ENCODE data around the gene LYRM4.

The LYRM4 gene

DNA sequence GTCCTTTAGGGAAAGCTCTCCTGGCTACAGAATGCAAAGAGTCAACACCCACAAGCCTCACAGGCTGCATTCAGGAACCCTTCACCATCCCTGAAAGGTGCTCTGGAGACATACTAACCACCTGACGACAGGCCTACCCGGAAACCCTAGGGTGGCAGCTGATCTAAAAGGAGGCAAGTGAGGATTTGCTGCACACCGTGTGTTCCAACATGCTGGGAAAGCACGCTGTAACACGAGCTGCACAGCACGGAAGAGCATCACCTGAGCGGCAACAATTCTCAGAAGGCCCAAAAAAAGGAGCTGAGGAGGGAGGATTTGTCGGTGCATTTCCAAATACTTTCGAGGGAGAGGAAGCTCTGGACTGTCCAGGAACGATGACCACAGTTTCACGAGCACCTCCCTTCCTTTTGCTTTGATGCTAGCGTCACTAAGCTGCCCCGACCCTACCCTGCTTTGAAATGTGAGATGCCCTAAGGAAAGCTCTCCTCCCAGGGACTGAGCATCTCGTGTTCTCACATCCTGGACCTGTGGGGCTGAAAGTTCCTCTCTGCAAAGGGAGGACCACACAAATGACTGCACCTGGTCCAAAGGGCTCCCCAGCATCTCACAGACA, 88.6 kb downstream of the LYRM4 start:
- DNase-seq, result no peak

DNA sequence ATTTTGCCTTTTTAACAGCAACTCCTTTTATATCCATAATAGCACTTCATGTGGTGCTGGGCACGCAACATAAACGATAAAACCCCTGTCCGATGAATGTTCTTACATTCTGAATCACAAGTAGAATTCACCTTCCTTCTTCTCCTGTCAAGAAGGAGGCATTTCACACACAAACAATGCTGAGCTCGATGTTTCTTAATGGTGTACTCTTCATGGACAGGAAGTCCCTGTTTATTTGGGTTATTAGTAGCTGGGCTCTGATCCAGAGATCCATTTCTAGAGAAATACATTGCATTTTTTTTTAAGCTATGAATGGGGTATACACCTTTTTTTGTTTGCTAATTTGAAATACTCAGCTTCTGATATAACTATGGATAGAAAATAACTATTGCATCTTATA, 93.2 kb downstream of the LYRM4 start:
- no peak for DNase-seq

DNA sequence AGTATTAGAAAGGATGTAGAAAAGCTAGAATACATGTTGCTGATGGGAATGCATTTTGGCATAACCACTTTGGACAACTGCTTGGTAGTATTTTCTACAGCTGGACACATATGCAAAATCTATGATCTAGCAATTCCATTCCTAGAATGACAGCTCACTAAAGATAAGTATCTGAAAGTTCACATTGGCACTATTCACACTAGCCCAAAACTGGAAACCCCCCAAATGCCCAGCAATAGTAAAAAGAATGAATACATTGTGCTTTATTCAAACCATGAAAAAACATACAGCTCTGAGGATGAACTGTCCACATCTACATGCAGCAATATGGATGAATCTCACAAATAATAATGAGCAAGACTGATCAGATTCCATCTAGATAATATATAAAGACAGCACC, 96.7 kb downstream of the LYRM4 start:
- DNase-seq, result no peak

DNA sequence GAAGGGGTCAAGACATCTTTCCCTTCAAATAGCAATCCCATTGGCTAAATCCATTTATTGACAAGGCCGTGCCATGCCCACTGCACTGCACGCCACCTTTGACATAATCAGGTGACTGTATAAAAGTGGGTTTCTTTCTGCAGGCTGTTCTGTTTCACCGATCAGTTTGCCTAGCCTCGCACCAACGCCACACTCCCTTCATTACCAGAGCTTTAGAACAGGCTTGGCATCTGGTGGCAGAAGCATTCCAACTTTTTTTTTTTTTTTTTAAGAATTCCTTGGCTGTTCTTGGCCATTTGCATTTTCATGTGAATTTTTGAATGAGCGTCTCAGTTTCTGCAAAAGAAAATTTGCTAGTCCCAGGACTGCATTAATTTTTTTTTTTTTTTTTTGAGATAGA, 97.5 kb downstream of the LYRM4 start:
- no peak for DNase-seq

DNA sequence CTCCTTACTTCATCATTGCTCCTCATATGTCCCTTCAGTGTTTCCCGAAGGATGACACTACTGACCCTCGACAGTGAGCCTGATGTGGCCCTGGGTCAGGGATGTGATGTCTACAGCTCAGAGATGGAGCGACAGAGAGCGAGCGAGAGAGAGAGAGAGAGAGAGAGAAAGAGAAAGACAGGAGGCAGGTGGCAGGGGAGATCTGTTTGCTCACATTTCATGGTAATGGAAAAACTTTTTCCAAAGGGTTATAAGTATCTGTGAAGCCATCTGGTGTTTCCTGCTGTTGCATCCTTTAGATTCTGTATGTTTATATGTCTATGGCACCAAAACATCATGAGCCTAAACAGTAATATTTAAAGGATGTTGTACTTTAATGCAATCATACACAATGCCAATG, 98.4 kb downstream of the LYRM4 start:
- DNase-seq, result no peak

DNA sequence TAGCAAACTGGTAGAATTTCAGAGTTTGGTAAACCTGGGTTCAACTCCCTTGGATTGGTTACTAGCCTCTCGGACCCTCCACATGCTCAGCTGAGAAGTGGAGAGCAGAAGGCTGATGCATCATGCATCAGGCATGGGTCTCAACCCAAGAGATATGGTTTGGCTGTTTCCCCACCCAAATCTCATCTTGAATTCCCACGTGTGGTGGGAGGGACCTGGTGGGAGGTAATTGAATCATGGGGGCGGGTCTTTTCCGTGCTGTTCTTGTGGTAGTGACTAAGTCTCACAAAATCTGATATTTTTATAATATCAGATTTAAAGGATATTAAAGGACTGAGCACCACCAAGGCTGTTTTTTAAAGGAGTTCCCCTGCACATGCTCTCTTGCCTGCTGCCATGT, 100.5 kb downstream of the LYRM4 start:
- DNase-seq, result no peak

DNA sequence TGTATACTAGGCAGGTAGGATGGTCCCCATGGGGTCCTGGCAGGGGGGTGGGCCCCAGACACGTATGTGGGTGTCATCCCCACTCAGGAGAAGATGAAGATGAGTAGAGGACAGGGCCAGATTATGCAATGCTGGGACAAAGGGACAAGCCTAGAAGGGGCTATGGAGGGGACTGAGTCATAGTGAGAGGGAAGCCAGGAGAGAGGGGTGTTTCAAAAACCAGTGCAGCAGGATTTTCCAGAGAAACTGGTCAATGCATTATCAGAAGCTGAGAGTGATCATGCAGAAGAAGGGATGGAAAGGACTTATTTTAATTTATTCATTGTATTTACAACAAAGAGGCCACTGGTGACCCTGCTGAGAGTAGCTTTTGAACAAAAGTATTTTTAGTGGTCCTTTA, 101.6 kb downstream of the LYRM4 start:
- DNase-seq, result no peak

DNA sequence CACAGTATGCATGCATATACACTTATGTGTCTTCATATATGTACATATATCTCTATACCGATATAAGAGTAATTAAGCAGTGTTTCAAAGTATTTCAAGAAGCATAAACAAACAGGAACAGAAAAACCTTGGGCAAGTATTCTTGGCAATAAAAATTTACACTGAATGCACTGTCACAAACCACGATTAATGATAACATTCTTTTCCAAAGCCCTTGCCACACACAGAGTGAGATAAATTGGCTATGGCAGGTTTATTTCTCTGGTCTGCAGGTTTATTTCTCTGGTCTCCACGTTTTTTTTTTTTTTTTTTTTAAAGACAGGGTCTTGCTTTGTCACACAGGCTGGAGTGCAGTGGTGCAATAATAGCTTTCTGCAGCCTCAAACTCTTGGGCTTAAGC, 102.6 kb downstream of the LYRM4 start:
- DNase-seq, result no peak

DNA sequence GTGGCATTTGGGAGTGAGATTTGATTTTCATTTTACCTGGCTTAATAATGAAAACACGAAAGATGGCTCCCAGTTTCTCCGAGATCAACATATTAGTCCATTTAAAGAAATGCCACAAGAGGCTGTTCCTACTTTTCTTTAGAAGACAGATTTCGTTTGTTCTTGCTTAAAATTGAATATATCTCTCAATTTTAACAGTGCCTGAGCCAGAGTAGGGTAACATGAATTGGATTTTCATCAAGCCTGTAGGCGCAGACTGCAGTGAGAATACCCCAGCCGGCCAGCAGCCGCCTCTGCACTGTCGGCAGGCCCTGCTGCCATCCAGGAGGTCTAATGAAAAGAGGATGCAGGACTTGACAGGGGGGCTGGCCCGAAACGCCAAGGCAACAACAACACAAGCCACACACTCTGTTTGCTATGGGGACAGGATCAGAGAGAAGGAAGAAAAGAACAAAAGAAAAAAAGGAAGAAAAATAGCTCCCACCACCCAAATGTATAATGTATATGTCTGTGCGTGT, 103.1 kb downstream of the LYRM4 start:
- DNase-seq, result no peak

DNA sequence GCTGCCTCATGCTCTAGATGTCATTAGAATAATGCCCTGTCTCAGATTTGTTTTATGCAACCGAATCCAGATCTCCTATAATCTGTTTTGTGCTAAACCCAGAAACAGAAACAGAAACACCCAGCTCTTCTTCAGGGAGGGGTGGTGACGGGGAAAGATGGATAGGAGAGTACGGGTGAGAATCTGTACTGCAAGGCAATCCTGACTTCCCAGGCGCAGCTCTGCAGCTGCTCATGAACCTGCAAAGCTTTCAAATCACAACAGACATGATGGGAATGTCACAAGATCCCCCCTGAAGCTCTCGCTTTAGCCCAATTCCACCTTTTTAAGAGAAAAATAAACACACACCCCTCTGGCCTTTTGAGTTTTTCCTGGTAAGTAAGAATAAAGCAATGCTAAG, 104.1 kb downstream of the LYRM4 start:
- no peak for DNase-seq

DNA sequence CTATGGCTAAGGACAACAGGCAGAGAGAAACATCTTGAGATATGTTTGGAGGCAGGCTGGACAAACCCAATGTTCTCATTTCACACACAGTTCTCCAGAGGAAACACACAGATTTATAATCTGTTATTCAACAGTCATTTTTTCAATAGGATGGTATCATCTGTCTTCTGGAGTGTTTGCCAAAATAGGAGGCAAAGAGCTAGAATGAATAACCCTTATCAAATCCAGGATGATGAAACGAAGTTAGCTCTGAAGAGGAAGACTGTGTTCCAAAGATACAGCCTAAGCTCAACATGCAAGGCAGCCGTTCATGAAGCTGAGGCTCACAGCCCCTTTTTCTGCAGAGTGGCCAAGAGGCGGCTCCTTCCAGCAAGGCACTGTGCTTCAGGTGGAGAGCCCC, 104.8 kb downstream of the LYRM4 start:
- no peak for DNase-seq

DNA sequence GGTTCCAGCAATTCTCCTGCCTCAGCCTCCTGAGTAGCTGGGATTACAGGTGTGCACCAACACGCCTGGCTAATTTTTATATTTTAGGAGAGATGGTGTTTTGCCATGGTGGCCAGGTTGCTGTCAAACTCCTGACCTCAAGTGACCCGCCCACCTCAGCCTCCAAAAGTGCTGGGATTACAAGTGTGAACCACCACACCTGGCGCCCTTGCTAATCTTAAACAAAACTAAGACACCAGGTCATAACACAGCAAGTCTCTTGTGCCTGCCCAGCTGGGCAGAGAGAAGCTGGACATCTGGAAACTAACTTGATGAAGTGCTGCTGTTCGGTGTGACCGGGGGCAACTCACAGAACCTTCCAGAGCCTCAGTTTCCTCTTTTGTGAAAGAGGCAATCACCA, 107.6 kb downstream of the LYRM4 start:
- DNase-seq, result no peak

DNA sequence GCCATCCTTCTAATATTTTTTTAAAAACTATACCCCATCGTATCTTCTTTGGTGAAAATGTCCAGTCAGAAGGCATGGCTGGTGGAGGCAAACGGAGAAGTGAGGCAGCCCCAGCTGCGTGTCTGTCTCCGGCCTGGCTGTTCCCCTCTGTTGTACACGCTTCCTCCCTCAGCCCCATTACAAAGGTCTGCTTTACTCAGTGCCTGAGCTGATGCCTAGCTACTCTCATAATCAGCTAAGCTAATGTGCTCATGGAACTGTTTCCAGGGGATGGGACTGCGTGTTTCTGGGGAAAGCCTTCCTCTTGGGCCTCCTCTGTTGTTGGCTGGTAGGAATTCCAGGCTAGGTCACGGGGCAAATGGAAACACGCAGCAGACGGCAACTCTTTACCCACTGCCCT, 108.3 kb downstream of the LYRM4 start:
- no peak for DNase-seq

DNA sequence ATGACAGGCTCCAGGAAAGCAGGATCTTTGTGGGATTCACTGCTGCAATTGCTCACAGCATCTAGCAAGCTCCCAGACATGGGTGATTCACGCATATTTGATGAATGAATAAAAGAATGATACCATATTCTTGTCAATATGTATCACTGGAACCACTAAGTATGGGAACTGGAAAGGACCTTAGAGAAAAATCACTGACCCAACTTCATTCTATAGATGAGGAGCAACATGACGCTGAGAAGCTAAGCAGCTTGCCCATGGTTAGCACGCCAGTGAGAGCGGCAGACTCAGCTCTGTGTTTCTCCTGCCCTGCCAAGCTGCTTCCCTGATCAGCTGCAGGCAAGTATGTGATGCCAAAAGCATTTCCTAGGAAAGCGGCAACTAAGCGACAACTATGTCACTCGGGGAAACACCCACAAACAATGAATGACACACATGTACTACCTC, 108.8 kb downstream of the LYRM4 start:
- DNase-seq, result no peak

DNA sequence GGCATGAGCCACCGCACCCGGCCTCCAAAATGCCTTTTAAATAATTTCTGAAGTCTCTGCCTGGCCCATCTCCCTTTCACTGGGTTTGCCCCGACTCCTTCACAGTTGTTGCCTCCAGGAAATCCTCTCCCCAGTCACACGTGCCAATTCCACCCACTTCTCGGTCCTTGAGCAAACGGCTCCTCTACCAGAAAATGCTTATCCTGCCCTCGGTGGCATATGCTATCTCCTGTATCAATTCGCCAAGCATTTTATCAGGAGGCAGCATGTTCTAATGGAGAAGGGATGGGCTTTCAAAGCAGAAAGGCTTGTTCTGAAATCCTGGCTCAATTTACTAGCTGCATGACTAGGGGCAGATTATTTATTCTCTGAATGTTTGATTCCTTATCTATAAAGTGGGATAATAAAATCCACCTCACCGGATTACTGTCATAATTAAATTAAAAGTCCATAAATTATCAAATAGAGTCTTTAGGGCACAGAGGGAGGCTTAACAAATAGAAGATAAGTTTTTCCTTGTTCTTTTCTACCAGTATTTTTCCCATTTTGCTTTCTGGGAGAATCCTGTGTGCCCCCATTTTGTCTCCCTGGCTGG, 109.3 kb downstream of the LYRM4 start:
- DNase-seq, result no peak

DNA sequence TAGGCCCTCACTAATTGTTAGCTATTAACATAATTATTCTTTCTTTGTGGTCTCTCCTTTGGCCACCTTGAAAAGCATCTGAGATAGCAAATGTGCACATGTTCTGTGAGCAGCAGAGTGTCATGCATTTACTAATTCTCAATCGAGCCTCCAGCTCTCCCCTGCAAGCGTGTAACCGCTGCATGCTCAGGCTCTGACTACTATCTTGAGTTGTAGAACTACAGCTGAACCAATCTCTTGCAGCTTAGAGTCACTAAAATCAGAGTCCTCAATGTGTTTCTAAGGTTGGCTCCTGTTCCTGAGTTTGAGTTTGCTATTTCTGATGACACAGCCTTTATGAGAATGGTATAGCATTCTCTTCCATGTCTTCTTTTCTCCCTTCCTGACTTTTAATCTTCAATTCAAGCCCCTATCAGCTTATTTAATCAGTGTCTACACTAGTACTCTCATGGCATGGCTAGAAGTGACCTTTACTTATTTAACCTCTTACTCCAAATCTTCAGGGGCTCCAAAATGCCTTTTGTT, 110.1 kb downstream of the LYRM4 start:
- no peak for DNase-seq

DNA sequence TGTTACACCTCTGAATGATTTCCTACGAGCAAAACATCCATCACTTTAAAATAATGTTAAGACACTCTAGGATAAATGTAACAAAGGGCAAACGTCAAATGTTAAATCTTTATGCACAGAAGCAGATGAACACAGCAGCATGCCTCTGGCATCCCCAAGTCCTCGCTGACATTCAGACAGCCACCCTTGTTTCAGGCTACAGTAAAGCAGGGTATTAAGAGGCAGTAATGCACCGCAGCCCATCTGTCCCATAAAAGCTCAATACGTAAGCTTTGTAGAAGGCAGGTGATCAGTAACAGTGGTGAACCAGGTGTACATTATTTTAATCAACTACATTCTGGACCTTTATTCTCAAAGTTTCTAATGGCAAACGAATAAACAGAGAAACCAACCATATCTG, 110.9 kb downstream of the LYRM4 start:
- DNase-seq, result no peak

DNA sequence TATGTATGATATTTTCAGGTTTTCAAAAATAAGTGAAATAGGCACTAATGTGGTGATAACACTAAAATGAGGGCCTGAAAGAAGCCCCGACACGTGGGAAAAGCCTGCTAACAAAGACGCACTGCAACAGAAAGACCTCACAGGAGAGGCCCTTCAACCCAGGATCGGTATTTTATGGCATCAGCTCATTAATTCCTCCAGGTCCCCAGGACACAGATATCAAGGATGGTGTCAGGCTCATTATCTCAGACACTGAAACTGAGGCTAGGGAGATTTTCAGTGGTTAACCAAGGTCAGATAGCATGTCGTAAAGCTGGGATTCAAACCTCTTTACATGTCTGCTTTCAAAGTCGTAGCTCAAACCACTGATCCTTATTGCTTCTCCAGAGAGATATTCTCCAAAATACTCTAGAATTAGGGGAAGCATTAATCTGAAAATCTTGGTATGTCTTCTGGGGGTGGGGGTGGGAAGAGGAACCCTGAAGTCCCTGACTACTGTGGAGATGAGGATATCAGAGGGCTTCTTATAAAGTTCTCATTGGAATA, 111.5 kb downstream of the LYRM4 start:
- no peak for DNase-seq

DNA sequence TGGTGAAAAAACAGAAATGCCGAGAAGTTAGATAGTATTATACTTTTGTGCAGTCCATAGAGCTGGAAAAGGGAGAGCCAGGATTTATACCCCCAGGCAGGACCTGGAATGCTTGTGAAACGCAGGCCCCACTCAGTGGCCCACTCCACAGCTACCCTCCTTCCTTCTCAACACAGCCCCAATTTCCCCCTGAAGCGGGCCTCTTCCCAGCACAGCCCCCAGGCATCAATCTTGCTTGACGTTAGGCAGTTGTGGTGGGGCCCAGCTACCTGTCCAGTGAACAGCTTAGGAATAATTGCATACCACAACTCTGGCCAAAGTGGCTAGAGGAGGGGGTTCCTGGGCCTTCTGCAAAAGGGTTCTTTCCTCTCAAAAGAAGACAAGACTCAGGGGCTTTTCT, 114.4 kb downstream of the LYRM4 start:
- DNase-seq, result no peak

DNA sequence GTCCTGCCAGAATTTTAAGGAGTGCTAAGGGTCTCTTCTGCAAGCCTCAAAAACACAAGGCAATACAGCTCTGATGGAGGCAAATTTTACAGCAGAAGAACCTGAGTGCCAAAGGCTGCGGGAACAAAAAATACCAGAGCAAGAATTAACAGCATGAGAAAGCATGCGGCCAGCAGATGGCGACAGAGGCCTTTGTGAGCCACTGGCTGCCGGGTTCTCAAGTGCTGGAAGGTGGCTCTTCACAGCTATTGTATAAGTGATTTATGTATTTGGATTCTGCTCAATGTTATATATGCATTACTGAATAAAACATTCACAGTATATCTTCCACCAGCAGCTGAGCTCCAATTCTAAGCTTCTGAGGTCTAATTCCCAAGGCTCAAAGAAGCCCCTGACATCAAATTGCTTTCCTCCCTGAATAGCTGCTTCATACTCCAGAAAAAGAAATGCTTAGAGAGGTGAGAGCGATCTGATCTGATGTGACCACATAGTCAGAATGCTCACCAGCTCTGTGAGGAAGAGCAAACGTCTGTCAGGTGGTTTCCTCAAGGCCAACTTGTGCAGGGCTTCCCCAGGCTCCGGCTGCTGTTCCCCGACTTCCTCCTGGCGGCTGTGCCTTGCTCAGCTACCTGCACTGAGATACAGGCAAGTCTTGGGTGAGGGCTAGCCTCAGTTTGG, 117.0 kb downstream of the LYRM4 start:
- DNase-seq, result peak; percentile 77 to 78

DNA sequence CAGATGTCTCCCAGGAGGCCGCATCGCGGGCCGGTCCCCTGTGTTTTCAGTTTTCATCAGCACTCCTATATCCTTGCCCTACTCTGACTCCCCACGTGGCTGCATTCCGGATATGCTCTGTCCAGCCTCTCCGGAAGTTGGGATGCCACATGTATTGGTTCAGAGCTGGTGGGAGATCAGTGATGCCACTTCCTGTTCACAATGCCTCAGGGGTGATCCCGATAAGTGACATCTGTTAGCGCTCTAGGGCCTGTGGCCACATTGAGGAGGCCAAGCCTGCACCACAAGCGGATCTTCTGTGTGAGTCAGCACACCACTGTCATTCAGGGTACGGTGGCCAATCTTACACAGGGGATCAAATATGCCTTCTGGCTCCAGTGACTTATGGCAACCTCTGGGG, 117.8 kb downstream of the LYRM4 start:
- DNase-seq, result no peak

DNA sequence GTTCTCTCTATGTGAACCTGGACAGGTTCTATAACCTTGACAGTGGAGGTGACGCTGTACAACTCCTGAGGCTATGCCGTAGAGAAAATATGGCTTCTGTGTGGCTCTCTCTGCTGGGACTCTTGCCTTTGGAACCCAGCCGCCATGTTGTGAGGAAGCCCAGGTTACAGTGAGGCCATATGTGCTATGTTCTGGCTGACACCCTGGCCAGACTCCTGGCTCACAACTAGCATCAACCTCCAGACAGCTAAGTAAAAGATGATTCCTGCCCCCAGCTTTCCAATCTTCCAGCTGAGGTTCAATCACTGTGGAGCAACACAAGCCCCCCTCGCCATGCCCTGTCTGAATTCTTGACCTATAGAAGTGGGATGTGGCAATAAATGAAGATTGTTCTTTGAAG, 118.6 kb downstream of the LYRM4 start:
- no peak for DNase-seq

DNA sequence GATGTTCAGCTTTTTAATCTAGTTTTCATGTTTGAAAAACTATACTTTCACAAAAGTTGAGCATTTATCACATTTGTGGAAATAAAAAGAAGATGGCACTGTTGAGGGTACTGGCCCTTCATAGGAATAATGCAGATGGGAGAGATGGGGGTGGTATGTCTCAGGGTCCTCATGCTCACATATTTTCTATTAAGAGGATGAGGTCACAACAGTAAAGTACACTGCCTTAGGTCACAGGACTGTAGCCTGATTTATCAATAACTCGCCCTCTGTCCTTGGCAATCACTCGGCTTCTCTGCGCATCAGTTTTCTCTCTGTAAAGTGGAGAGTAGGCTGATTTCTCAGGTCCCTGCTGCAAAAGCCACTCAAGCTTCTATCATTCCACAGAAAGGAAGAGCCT, 119.7 kb downstream of the LYRM4 start:
- DNase-seq, result no peak

Data from CD4-positive, alpha-beta T cell treated with Interleukin-1 beta for 1 hour (primary cell).